Measurements from ENCODE around the gene C5orf47.

C5orf47 gene

GRCh38 chr5:174044466-174045254, 55.7 kb downstream of the C5orf47 start:
- no peak for DNase-seq
- TF ChIP-seq POLR2A (IDR thresholded peaks at IDR 0.05; ENCODE audit: low read length) (no peak), GATA1 (IDR thresholded peaks at IDR 0.05; ENCODE audit: low read depth, low read length) (no peak)

- TF ChIP-seq GATA1 (IDR thresholded peaks at IDR 0.05; ENCODE audit: low read depth, low read length) (no peak), POLR2A (IDR thresholded peaks at IDR 0.05; ENCODE audit: low read length) (no peak)
- peak; percentile 54 to 70 for DNase-seq
These were observed 56.6 kb downstream of the C5orf47 start, which contains the start of gene NSG2 for GRCh38 chr5:174045470-174046025. Gene NSG2, plus strand, starts transcription at chr5:174045706. Its CDS starts 1,050 bp downstream, at chr5:174046756.

- DNase-seq = no peak
- TF ChIP-seq GATA1 (IDR thresholded peaks at IDR 0.05; ENCODE audit: low read depth, low read length) (no peak), POLR2A (IDR thresholded peaks at IDR 0.05; ENCODE audit: low read length) (no peak)
These were observed 57.6 kb downstream of the C5orf47 start for GRCh38 chr5:174046558-174046957.

- no peak for DNase-seq
- TF ChIP-seq POLR2A (IDR thresholded peaks at IDR 0.05; ENCODE audit: low read length) (no peak), GATA1 (IDR thresholded peaks at IDR 0.05; ENCODE audit: low read depth, low read length) (no peak)
These were observed 58.6 kb downstream of the C5orf47 start for GRCh38 chr5:174047472-174048099.

- no peak for TF ChIP-seq POLR2A (IDR thresholded peaks at IDR 0.05; ENCODE audit: low read length)
- no peak for TF ChIP-seq GATA1 (IDR thresholded peaks at IDR 0.05; ENCODE audit: low read depth, low read length)
- DNase-seq = no peak
These were observed 63.7 kb downstream of the C5orf47 start for GRCh38 chr5:174052636-174053035.

GRCh38 chr5:174053905-174054304, 64.9 kb downstream of the C5orf47 start:
- no peak for TF ChIP-seq GATA1 (IDR thresholded peaks at IDR 0.05; ENCODE audit: low read depth, low read length)
- no peak for TF ChIP-seq POLR2A (IDR thresholded peaks at IDR 0.05; ENCODE audit: low read length)
- no peak for DNase-seq

Data from erythroblast (primary cell).